Pancreas (tissue), 10 donors: ENCODE results near the gene SRPRA. TPM values are rescaled to one million over a fixed set of nuclear protein-coding genes. Genes with fewer than 3 reads are reported as not detected.

Experiments
- ATAC-seq, 4 donors: fragments of 200-7000 bp; cut with Tn5 transposase; one replicate each; pipeline versions ENCODE4 v1.8.0 to v1.9.1; 2020; ENCODE audit warnings: mild to moderate bottlenecking in 4 of 4, moderate library complexity in 4 of 4
- DNase-seq, 6 donors: peaks; one replicate each; pipeline ENCODE4 v3.0.0-alpha.2; 2020
- FAIRE-seq: peaks from 2 replicates; lab custom pipeline; 2012; peaks lifted over from hg19 to GRCh38; lab: Jason Lieb, UNC
- H3K27ac ChIP-seq, 4 donors: fragments of 200-600 bp; sonication (generic); 1 replicate in 3 of 4; 2 replicates in 1 of 4; pipeline versions ENCODE4 v1.5.0 to v1.8.0; 2020
- H3K27me3 ChIP-seq, 4 donors: fragments of 200-600 bp; one replicate each; pipeline ENCODE4 v1.8.0; 2021
- H3K36me3 ChIP-seq, 3 donors: fragments of 200-600 bp; sonication (generic) in 1 of 3; one replicate each; pipeline versions ENCODE4 v1.5.0 to v1.8.0; 2020 to 2021
- H3K4me1 ChIP-seq, 3 donors: fragments of 200-600 bp; one replicate each; pipeline ENCODE4 v1.8.0; 2021
- H3K4me3 ChIP-seq, 4 donors: fragments of 200-600 bp; sonication (generic) in 2 of 4; one replicate each; pipeline versions ENCODE4 v1.5.0 to v1.8.0; 2020 to 2021
- H3K9me3 ChIP-seq, 4 donors: fragments of 200-600 bp; one replicate each; pipeline ENCODE4 v1.8.0; 2021
- CTCF ChIP-seq, 4 donors: fragments of 200-600 bp; sonication (generic) in 3 of 4; IDR thresholded peaks; one replicate each; pipeline versions ENCODE4 v1.5.0 to v1.8.0; 2021; ENCODE audit warnings: antibody characterized with exemption in 4 of 4
- WGBS, 2 donors: extraction: QIAGEN DNeasy Blood & Tissue Kit; methylation state at CpG; one replicate each; pipeline ENCODE4 v1.1.7; 2013; 5-methylcytosine and 5-hydroxymethylcytosine counted together
- intact Hi-C, 3 donors: fragments of 100-400 bp; cut with DNase I; formaldehyde crosslinking; loops; one replicate each; pipeline versions ENCODE4 v1.11.1 to v1.14.2; 2022
- polyA plus RNA-seq, 2 donors: library from polyadenylated mRNA; stranded (reverse); fragments of 200-250 nt; gene quantifications; one replicate each; pipeline ENCODE4 v1.2.3, GENCODE V29; 2013
- total RNA-seq, 6 donors: library from RNA; stranded (reverse); fragmentation: NEBNext Ultra II Directional in 4 of 6; extraction: Animal tissue kit (Norgen Biotek cat#: 25700) in 4 of 6; gene quantifications; one replicate each; pipeline versions ENCODE4 v1.2.1 to v1.2.4, GENCODE V29; 2021 to 2023
- donor health status: healthy with polysubstance abuse.
- donor health status: DM: no; HTN: no; CAD: no; lungs with moderate emphysema.
- donor health status: DM: no; HTN: no; CAD: no.
- donor health status: control.
- donor health status: control.
- donor health status: Bipolar disorder and iron deficiency.
- donor health status: DM: yes; HTN: yes; CAD: no.
- donor health status: DM: no; HTN: no; CAD: no.
- donor health status: DM: no; HTN: no; CAD: no.
- donor health status: DM: yes; HTN: yes; CAD: no.

The SRPRA gene
- total and polyA plus RNA-seq, 8 donors, result 76.5 to 178 (median 152) TPM

DNA sequence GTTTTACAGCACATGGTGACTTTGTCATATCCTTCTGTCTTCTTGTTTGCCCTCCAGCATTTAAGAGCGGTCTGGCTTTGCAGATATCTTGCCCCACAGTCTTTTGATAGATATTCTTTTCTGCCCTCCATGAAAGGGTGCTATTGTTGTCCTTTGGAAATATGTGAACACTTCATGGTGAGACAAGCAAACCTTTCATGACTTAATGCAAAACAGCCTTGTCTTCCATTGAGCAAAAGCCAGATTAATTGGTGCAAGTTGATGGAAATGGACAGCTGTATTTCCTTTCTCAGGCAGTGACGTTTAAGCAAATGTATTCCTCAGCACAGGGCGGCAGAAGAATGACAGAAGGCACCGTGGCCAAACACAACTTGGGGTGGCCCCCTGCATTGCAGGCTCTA, 39.6 kb upstream of the SRPRA start:
- no peak for ATAC-seq
- FAIRE-seq, result no peak
- Histone ChIP-seq H3K36me3 (no peaks in the 10 kb centered on the region), H3K27me3 (no peaks in the 10 kb centered on the region), H3K9me3 (no peaks in the 10 kb centered on the region), H3K27ac (peak overlapping the region in 2 of 4 donors; percentile 30 to 61), H3K4me1 (peaks cover 8 to 24% (median 13%) of the 10 kb centered on the region in 3 donors), H3K4me3 (no peak overlapping the region)
- peak in 1 of 6 donors; percentile 13 for DNase-seq
- intact Hi-C loops, result loop anchor here in 1 of 3 donors (5.0 kb wide), 1 partner anchor 174 kb away; no protein-coding TSS in a partner anchor
- 45 to 63% methylated on average over 4 of the region's 4 CpGs for WGBS, 2 donors
- TF ChIP-seq CTCF (IDR thresholded peaks at IDR 0.05), result no peak

- intact Hi-C loops, result loop anchor here in 1 of 3 donors (5.0 kb wide), 1 partner anchor 175 kb away; no protein-coding TSS in a partner anchor
- DNase-seq, result peak in 2 of 6 donors; percentile 37 to 51
- H3K27me3 ChIP-seq, result no peaks in the 10 kb centered on the region
- peak overlapping the region in 2 of 4 donors; percentile 30 to 61 for H3K27ac ChIP-seq
- no peaks in the 10 kb centered on the region for H3K36me3 ChIP-seq
- peak in 1 of 4 donors; percentile 19 for TF ChIP-seq CTCF (IDR thresholded peaks at IDR 0.05)
- no peak for FAIRE-seq
- H3K4me3 ChIP-seq, result no peak overlapping the region
- H3K9me3 ChIP-seq, result no peaks in the 10 kb centered on the region
- peaks cover 8 to 24% (median 13%) of the 10 kb centered on the region in 3 donors for H3K4me1 ChIP-seq
- ATAC-seq, result no peak
- whole genome bisulfite sequencing, 2 donors, result 16 to 22% methylated on average over 5 of the region's 5 CpGs
Observed at GRCh38 chr11:126307706-126308105, 39.0 kb upstream of the SRPRA start.

- H3K36me3 ChIP-seq, result no peaks in the 10 kb centered on the region
- H3K9me3 ChIP-seq, result no peaks in the 10 kb centered on the region
- ATAC-seq (no peak), DNase-seq (peak in 1 of 6 donors; percentile 10), FAIRE-seq (no peak)
- intact Hi-C loops, result loop anchor here in 1 of 3 donors (5.0 kb wide), 1 partner anchor 177 kb away; no protein-coding TSS in a partner anchor
- 85% methylated on average over 4 of the region's 4 CpGs for WGBS, 2 donors
- H3K4me3 ChIP-seq, result no peak overlapping the region
- H3K27ac ChIP-seq, result no peak overlapping the region
- no peaks in the 10 kb centered on the region for H3K27me3 ChIP-seq
- no peak for TF ChIP-seq CTCF (IDR thresholded peaks at IDR 0.05)
- H3K4me1 ChIP-seq, result peaks cover 8 to 23% (median 13%) of the 10 kb centered on the region in 3 donors
Observed at GRCh38 chr11:126305699-126306098, 37.0 kb upstream of the SRPRA start.

DNA sequence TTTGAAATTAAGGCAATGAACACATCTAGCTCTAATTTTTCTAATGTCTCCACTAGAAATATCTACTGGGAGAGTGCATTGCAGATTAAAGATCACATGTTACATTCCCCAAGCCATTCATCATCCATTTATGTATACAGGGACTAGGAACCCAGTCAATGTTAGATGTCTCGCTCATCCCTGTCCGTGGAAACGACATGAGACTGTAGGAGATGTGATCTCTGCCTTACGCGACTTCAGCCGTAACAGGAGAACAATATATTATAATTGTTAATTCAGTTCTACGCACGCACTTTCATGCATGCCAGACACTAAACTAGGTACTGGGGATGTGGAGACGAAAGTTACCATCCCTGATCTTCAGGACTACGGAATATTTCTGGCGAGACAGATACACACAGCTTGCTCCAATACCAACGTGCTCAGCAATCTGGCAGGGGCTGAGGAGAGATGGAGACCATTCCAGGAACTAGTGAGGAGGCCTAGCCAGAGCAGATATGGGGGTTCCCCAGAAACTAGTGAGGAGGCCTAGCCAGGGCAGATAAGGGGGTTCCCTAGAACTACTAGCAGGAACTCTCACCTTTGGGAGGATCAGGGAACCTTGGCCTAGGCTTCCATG, 35.9 kb upstream of the SRPRA start:
- ATAC-seq (peak in 3 of 4 donors; percentile 3 to 31 (median 15)), FAIRE-seq (no peak)
- intact Hi-C loops, result loop anchor here in 1 of 3 donors (5.0 kb wide), 1 partner anchor 178 kb away; no protein-coding TSS in a partner anchor

More for the DNA sequence above, 35.9 kb upstream of the SRPRA start:
- WGBS, 2 donors, result 23 to 27% methylated on average over 12 of the region's 12 CpGs
- H3K27me3 ChIP-seq, result no peaks in the 10 kb centered on the region
- H3K36me3 ChIP-seq, result no peaks in the 10 kb centered on the region
- H3K9me3 ChIP-seq, result no peaks in the 10 kb centered on the region
- peak overlapping the region; percentile 36 to 71 (median 59) for H3K4me3 ChIP-seq
- H3K27ac ChIP-seq, result peak overlapping the region in 3 of 4 donors; percentile 78 to 88 (median 82)
- DNase-seq, result peak in 2 of 6 donors; percentile 4 to 28
- H3K4me1 ChIP-seq, result peaks cover 8 to 22% (median 13%) of the 10 kb centered on the region in 3 donors
- no peak for TF ChIP-seq CTCF (IDR thresholded peaks at IDR 0.05)
